Upper lobe of left lung (tissue), 4 donors: ENCODE measurements around the gene OSBPL2.

Source experiments
- CTCF ChIP-seq, 6 experiments: fragments of 450-650 bp in 4 of 6; fragments of 200-600 bp in 2 of 6; sonication (generic) in 2 of 6; IDR thresholded peaks; one replicate each; pipeline ENCODE4 v1.5.1; 2016 to 2019; ENCODE audit warnings: antibody characterized with exemption in 6 of 6
- POLR2A ChIP-seq, 4 donors: fragments of 450-650 bp; IDR thresholded peaks; one replicate each; pipeline ENCODE4 v1.5.1; 2016 to 2017; ENCODE audit warnings: antibody characterized with exemption in 4 of 4, mild to moderate bottlenecking in 2 of 4

GRCh38 chr20:62202676-62203377 is 35.5 kb upstream of the OSBPL2 start:
- TF ChIP-seq CTCF (IDR thresholded peaks at IDR 0.05) = no peak
- no peak for TF ChIP-seq POLR2A (IDR thresholded peaks at IDR 0.05)
